ENCODE measurements around the gene DLD. TPM values are rescaled to one million over a fixed set of nuclear protein-coding genes. Genes with fewer than 3 reads are reported as not detected.

The DLD gene
- total and polyA plus RNA-seq, 9 of the 15 experiments (the other 6 are each of a cell fraction or from before 2014, with no cell fraction given): 130 to 639 (median 247) TPM

DNA sequence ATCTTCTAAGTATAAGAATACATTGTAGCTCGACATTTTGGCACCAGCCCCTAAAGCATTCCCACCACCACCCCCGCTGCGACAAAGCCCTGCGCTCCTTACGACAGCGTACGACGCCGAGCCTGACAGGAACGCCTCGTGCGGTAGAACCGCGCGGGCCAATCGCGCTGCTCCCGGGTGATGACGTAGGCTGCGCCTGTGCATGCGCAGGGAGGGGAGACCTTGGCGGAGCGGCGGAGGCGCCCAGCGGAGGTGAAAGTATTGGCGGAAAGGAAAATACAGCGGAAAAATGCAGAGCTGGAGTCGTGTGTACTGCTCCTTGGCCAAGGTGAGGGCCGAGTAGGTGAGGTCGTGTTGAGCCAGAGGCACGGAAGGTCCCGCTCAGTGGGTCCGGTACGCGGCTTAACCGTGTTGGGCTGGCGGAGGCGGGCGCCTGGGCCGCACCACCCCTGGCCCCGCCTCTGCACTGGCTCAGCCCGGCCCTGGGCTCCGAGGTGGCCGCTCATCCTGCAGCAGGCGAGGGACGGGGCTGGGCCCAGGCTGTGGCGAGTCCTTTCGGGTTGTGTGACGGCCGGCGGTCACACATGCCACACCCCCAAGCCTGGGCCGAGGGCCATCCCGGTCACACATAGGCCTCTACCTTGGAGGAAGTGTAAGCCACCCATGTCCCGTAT, at the start of gene DLD (continued):
- TF ChIP-seq, protein P1, sequence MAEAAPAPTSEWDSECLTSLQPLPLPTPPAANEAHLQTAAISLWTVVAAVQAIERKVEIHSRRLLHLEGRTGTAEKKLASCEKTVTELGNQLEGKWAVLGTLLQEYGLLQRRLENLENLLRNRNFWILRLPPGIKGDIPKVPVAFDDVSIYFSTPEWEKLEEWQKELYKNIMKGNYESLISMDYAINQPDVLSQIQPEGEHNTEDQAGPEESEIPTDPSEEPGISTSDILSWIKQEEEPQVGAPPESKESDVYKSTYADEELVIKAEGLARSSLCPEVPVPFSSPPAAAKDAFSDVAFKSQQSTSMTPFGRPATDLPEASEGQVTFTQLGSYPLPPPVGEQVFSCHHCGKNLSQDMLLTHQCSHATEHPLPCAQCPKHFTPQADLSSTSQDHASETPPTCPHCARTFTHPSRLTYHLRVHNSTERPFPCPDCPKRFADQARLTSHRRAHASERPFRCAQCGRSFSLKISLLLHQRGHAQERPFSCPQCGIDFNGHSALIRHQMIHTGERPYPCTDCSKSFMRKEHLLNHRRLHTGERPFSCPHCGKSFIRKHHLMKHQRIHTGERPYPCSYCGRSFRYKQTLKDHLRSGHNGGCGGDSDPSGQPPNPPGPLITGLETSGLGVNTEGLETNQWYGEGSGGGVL (CRISPR knock-in tag; IDR thresholded peaks at IDR 0.05): no peak
- TF ChIP-seq HMGN3 (IDR thresholded peaks at IDR 0.05; ENCODE audit: borderline replicate concordance, extremely low read depth, insufficient read length, low read depth, low read length) (peak; percentile 85), ZNF316 (IDR thresholded peaks at IDR 0.05) (peak; percentile 44), TAF1 (IDR thresholded peaks at IDR 0.05; ENCODE audit: control insufficient read depth, extremely low read depth, insufficient read depth, low read length, severe bottlenecking) (peak; percentile 69), GATAD2A (IDR thresholded peaks at IDR 0.05) (0 out of 2 replicates have a peak, but pooled peaks have one; percentile 32), CBX1 (IDR thresholded peaks at IDR 0.05; ENCODE audit: low read depth) (peak; percentile 91), TAF7 (tag; IDR thresholded peaks at IDR 0.05) (peak; percentile 81), ZC3H11A (IDR thresholded peaks at IDR 0.05; ENCODE audit: low read depth, low read length) (no peak), ZNF518B (CRISPR knock-in tag; IDR thresholded peaks at IDR 0.05) (no peak), ERF (CRISPR knock-in tag; IDR thresholded peaks at IDR 0.05) (no peak), HMBOX1 (IDR thresholded peaks at IDR 0.05) (no peak), CC2D1A (IDR thresholded peaks at IDR 0.05) (peak; percentile 3; the same call in 1 of the 2 replicates), SRF (CRISPR knock-in tag; IDR thresholded peaks at IDR 0.05) (no peak; a peak in 1 of 4 replicates), PHF8 (IDR thresholded peaks at IDR 0.05; ENCODE audit: borderline replicate concordance, low read length) (peak; percentile 98)
- TF ChIP-seq, protein P2, sequence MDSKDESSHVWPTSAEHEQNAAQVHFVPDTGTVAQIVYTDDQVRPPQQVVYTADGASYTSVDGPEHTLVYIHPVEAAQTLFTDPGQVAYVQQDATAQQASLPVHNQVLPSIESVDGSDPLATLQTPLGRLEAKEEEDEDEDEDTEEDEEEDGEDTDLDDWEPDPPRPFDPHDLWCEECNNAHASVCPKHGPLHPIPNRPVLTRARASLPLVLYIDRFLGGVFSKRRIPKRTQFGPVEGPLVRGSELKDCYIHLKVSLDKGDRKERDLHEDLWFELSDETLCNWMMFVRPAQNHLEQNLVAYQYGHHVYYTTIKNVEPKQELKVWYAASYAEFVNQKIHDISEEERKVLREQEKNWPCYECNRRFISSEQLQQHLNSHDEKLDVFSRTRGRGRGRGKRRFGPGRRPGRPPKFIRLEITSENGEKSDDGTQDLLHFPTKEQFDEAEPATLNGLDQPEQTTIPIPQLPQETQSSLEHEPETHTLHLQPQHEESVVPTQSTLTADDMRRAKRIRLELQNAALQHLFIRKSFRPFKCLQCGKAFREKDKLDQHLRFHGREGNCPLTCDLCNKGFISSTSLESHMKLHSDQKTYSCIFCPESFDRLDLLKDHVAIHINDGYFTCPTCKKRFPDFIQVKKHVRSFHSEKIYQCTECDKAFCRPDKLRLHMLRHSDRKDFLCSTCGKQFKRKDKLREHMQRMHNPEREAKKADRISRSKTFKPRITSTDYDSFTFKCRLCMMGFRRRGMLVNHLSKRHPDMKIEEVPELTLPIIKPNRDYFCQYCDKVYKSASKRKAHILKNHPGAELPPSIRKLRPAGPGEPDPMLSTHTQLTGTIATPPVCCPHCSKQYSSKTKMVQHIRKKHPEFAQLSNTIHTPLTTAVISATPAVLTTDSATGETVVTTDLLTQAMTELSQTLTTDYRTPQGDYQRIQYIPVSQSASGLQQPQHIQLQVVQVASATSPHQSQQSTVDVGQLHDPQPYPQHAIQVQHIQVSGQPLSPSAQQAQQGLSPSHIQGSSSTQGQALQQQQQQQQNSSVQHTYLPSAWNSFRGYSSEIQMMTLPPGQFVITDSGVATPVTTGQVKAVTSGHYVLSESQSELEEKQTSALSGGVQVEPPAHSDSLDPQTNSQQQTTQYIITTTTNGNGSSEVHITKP (IDR thresholded peaks at IDR 0.05; ENCODE audit: partially characterized antibody): peak; percentile 95
